A673 (cell line): ENCODE measurements around the gene ZIC4.

ENCODE experiments used
- EZH2 ChIP-seq: fragments of 200-600 bp; sonication (generic); IDR thresholded peaks from 2 replicates; pipeline ENCODE4 v1.6.1; 2017; ENCODE audit warnings: borderline replicate concordance, low read depth, mild to moderate bottlenecking, mixed read lengths, antibody characterized with exemption, low read length; ENCODE audit not compliant: poor library complexity, severe bottlenecking
- TF ChIP-seq, protein P1 (sequence below): fragments of 300-800, 200-600 bp; sonication (generic); conservative IDR thresholded peaks from 2 replicates; pipeline ENCODE4 v1.5.1; 2017; ENCODE audit warnings: low read depth, mild to moderate bottlenecking, antibody characterized with exemption, low read length, moderate library complexity, mixed read lengths

DNA sequence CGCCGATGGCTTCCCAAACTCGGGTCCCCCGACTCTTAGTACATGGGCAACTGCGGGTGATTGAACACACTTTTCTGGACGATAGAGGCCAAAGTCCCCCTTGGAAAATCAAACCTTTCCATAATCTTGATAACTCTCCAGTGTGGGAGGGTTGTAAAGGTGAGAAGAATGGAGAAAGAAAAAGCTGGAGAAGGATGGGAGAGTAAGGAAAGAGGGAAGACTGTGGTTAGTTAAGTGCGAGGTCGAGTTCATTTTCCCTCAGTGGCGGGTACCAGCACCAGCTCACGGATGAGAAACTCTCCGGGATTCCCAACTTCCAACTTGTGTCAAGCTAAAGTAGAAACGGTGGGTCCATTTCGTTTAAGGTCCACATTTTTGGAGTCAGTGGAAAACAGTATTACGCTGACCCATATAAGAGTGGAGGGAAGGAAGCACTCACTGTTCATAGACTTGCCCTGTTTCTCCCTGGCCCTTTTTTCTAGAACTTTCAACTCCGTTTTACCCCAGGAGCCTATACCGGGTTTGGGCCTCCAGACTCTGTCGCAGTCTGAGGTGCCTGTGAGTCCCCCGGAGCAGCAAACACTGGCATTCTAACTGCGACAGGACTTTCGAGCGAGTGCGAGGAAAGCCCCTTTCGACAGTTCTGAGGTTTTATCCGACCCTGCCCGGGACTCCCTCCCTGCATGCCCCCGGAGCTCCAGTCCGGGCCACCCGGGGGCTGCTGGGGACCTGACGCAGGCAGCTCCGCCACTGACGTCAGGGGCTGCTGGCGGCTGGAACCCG lies 17.6 kb upstream of the ZIC4 start:
- TF ChIP-seq, protein P1, sequence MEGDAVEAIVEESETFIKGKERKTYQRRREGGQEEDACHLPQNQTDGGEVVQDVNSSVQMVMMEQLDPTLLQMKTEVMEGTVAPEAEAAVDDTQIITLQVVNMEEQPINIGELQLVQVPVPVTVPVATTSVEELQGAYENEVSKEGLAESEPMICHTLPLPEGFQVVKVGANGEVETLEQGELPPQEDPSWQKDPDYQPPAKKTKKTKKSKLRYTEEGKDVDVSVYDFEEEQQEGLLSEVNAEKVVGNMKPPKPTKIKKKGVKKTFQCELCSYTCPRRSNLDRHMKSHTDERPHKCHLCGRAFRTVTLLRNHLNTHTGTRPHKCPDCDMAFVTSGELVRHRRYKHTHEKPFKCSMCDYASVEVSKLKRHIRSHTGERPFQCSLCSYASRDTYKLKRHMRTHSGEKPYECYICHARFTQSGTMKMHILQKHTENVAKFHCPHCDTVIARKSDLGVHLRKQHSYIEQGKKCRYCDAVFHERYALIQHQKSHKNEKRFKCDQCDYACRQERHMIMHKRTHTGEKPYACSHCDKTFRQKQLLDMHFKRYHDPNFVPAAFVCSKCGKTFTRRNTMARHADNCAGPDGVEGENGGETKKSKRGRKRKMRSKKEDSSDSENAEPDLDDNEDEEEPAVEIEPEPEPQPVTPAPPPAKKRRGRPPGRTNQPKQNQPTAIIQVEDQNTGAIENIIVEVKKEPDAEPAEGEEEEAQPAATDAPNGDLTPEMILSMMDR = no peak
- TF ChIP-seq EZH2 = no peak
